ENCODE results near the gene GOLGA8G.
"Not testable (repeated sequence)": the region's sequence is repeated elsewhere in the genome, so short reads cannot be mapped to it uniquely, and the experiment has no call there.

The GOLGA8G gene

DNA sequence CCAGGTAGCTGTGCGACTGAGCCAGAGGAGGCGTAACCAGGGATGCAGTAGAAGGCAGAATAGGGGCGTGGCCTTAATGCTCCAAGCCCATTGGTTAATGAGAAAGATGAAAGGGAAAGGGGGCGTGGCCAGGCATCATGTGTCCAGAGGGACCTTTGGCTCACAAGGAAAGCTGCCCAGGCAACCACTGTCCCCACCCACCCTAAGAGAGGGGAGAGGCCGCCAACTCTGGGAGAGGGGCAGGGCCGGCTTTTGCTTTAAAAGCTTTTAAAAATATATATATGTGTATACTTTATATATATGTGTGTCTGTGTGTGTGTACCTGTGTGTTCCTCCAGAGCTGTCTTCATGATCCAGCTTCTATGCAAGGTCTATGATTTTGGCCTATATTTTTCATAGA lies at the start of gene GOLGA8G:
TSS of gene GOLGA8G (minus strand) at position 18 of the 400 bp plus-strand sequence. CDS start 62 bp downstream, outside the sequence.
- DNase-seq: not testable (repeated sequence)

DNA sequence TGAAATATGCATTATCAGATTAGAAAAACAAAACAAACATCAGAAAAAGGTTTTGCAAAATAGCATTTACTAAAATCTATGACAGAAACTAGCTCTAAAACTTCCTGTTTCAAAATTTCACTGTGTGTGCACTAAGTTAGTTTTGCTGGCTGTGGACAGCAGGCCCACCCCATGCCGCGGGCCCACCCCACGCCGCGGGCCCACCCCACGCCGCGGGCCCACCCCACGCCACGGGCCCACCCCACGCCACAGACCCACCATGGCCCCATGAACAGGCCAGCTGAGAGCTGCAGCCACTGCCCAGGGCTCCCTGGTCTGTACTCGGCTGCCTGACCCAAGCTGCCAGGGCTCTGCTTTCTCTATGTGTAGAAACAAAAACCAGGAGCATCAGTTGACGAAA lies 40.6 kb upstream of the GOLGA8G start:
- DNase-seq: not testable (repeated sequence)

DNA sequence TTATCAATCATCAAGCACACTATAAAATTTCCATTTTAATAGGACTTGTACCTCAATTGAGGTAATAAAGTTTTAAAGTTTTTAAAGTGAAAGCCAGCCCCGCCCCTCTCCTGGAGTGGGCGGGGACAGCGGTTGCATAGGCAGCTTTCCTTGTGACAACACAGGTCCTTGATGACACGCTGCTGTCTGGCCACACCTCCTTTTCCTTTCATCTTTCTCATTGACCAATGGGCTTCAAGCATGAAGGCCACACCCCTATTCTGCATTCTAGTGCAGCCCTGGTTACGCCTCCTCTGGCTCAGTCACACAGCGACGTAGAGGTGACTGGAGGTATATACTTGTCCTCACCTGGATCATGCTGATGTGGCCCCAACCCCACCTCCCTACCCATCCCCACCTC lies 20.5 kb upstream of the GOLGA8G start, which contains the start of gene GOLGA6L25:
TSS of gene GOLGA6L25 (plus strand) at position 301 of the 400 bp plus-strand sequence. CDS start at position 362, 61 bp downstream.
- not testable (repeated sequence) for DNase-seq

GRCh38 chr15:28515208-28515607 lies 17.6 kb downstream of the GOLGA8G start:
- not testable (repeated sequence) for DNase-seq

DNA sequence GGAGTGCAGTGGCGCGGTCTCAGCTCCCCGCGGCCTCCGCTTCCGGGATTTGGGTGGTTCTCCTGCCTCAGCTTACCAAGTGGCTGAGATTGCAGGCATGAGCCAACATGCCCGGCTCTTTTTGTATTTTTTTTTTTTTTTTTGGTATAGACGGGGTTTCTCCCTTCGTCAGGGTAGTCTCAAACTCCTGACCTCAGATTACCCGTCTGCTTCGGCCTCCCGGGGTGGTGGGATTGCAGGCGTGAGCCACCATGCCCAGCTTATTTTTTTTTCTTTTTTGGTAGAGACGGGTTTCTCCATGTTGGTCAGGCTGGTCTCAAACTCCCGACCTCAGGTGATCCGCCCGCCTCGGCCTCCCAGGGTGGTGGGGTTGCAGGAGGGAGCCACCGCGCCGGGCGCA lies 18.6 kb downstream of the GOLGA8G start:
- not testable (repeated sequence) for DNase-seq

DNA sequence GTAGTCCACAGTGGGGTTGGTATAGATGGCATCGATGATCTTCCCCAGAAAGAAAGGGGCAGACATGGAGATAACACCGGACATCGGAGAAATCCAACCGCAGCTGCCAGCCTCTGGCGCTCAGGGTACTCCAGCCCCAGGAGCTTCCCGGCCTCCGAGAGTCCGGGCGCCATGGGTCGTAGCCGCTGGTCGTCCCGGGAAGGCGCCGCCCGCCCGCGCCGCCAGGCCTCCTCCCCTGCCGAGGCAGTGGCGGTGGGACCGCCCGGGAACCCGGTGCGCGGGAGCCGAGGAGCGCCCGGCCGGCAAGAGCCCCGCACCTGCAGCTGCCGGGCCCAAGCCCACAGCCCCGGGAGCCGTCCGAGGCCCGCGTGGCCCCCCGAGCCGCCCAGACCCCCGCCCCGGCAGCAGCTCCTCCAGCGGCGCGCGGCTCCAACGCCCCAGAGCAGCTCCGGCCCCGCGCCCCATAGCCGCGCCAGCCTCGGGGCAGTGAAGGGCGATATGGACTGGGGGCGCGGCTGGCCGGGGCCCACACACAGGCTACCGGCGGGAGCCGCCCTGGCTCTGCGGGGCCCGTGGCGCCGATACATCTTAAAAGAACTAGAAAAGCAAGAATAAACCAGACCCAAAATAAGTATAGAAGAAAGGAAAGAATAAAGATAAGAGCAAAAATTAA lies 24.4 kb downstream of the GOLGA8G start:
- not testable (repeated sequence) for DNase-seq

GRCh38 chr15:28481340-28481739 lies 51.4 kb downstream of the GOLGA8G start:
- DNase-seq: not testable (repeated sequence)

Measured in CD4-positive, alpha-beta T cell treated with Interleukin-21 for 1 hour (primary cell).